HCT116 (cell line): ENCODE measurements around the gene GARIN1A.

ENCODE experiments used
- CEBPB ChIP-seq: IDR thresholded peaks from 2 replicates; pipeline ENCODE4 v1.6.1; 2012; ENCODE audit warnings: low read depth
- EZH2 ChIP-seq: fragments of 200-600 bp; sonication (generic); IDR thresholded peaks from 2 replicates; pipeline ENCODE4 v1.6.1; 2017; ENCODE audit warnings: antibody characterized with exemption, mixed run types
- EZH2phosphoT487 ChIP-seq: fragments of 200-600 bp; IDR thresholded peaks from 2 replicates; pipeline ENCODE4 v1.6.1; 2018; ENCODE audit warnings: antibody characterized with exemption, borderline replicate concordance
- JUND ChIP-seq: IDR thresholded peaks from 2 replicates; pipeline ENCODE4 v1.6.1; 2012
- MAX ChIP-seq: IDR thresholded peaks from 2 replicates; pipeline ENCODE4 v1.6.1; 2012
- POLR2A ChIP-seq: IDR thresholded peaks from 2 replicates; pipeline ENCODE4 v1.7.0; 2011; ENCODE audit warnings: borderline replicate concordance; ENCODE audit not compliant: insufficient read depth, insufficient read length; ENCODE audit errors: extremely low read depth
- POLR2AphosphoS5 ChIP-seq: IDR thresholded peaks from 2 replicates; pipeline ENCODE4 v1.6.1; 2011; ENCODE audit warnings: mild to moderate bottlenecking, low read depth, low read length, moderate library complexity
- REST ChIP-seq: IDR thresholded peaks from 2 replicates; pipeline ENCODE4 v1.6.1; 2012; ENCODE audit warnings: low read depth
- YY1 ChIP-seq: IDR thresholded peaks from 2 replicates; pipeline ENCODE4 v1.6.1; 2011; ENCODE audit warnings: low read length, low read depth, moderate library complexity, mild to moderate bottlenecking; ENCODE audit not compliant: insufficient replicate concordance; ENCODE audit errors: extremely low read depth
- ZBTB33 ChIP-seq: IDR thresholded peaks from 2 replicates; pipeline ENCODE4 v1.6.1; 2011; ENCODE audit warnings: mild to moderate bottlenecking, low read length, moderate library complexity; ENCODE audit not compliant: insufficient replicate concordance; ENCODE audit errors: extremely low read depth
- TF ChIP-seq, protein P1 (sequence below), 3 experiments: fragments of 200-600 bp in 1 of 3; sonication (generic) in 1 of 3; IDR thresholded peaks in 2 of 3; conservative IDR thresholded peaks in 1 of 3; 2 replicates each; pipeline ENCODE4 v1.5.1; 2012 to 2017; ENCODE audit warnings: low read depth in 2 of 3, low read length in 2 of 3, antibody characterized with exemption in 1 of 3, borderline replicate concordance in 1 of 3, control low read depth in 1 of 3, mild to moderate bottlenecking in 1 of 3, mixed read lengths in 1 of 3, mixed run types in 1 of 3, moderate library complexity in 1 of 3; ENCODE audit not compliant: insufficient read depth in 1 of 3

DNA sequence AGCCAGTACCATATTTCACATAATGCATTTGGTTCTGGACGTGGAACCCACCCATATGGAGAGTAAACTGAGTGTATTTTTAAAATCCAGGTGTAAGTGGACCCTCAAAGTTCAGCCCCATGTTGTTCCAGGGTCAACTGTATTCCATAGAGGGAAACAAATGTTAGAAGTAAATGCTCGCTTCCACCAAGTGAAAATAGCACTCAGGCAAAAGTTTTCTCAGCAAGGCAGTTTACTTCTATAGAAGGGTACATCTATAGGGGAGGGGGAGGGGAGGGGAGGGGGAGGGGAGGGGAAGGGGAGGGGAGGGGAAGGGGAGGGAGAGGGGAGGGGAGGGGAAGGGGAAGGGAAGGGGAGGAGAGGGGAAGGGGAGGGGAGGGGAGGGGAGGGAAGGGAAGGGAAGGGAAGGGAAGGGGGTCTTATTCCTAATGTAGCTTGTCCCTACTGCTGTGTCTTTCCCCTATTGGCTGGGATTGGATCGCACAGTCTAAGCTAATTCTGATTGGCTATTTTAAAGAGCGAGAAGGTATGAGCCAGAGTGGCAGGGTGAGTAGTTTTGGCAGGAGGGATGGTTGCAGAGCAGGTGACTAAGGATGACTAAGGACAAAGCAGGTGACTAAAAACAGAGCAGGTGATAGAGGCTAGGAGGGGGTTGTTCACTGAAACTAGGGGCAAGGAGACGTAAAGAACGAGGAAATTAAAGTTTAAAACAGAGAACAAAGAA, 29.1 kb downstream of the GARIN1A start:
- TF ChIP-seq, protein P1, sequence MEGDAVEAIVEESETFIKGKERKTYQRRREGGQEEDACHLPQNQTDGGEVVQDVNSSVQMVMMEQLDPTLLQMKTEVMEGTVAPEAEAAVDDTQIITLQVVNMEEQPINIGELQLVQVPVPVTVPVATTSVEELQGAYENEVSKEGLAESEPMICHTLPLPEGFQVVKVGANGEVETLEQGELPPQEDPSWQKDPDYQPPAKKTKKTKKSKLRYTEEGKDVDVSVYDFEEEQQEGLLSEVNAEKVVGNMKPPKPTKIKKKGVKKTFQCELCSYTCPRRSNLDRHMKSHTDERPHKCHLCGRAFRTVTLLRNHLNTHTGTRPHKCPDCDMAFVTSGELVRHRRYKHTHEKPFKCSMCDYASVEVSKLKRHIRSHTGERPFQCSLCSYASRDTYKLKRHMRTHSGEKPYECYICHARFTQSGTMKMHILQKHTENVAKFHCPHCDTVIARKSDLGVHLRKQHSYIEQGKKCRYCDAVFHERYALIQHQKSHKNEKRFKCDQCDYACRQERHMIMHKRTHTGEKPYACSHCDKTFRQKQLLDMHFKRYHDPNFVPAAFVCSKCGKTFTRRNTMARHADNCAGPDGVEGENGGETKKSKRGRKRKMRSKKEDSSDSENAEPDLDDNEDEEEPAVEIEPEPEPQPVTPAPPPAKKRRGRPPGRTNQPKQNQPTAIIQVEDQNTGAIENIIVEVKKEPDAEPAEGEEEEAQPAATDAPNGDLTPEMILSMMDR (IDR thresholded peaks at IDR 0.05 in 2 of 3, conservative IDR thresholded peaks at IDR 0.05 in 1 of 3; ENCODE audit: borderline replicate concordance in 1 of 3, insufficient read depth in 1 of 3, low read depth in 2 of 3, low read length in 2 of 3), result no peak
- TF ChIP-seq CEBPB (no peak), POLR2A (no peak), EZH2phosphoT487 (no peak), REST (no peak), POLR2AphosphoS5 (0 out of 2 replicates have a peak, but pooled peaks have one; percentile 16), ZBTB33 (no peak), MAX (peak; percentile 51; the same call in 1 of the 2 replicates), JUND (peak; percentile 61), YY1 (no peak), EZH2 (no peak)
